ENCODE results near the gene ENGASE. TPM values are rescaled to one million over a fixed set of nuclear protein-coding genes. Genes with fewer than 3 reads are reported as not detected.
A peak's percentile ranks its signal among the peaks of the same experiment; 100 is the strongest.

ENGASE gene
- total and polyA plus RNA-seq, 7 donors, result 7.5 to 80.8 (median 26.7) TPM

- Histone ChIP-seq H3K36me3 (ENCODE audit: insufficient read depth in 1 of 2, low read depth in 1 of 2) (no peaks in the 10 kb centered on the region), H3K27ac (no peak overlapping the region), H3K27me3 (ENCODE audit: insufficient read depth in 3 of 3, low read length in 2 of 3) (peaks cover 0 to 16% (median 4%) of the 10 kb centered on the region in 3 donors), H3K4me1 (peaks cover 13% of the 10 kb centered on the region), H3K9me3 (no peaks in the 10 kb centered on the region), H3K4me3 (no peak overlapping the region)
- intact Hi-C loops (cut with DNase I), result no loop called here
- no peak for ATAC-seq
- no peak for DNase-seq
- WGBS, 3 donors, result 87 to 89% (median 88%) methylated on average over 11 to 12 of the region's 12 CpGs
- TF ChIP-seq CTCF (IDR thresholded peaks at IDR 0.05), result no peak
These were observed 36.5 kb downstream of the ENGASE start for GRCh38 chr17:79111097-79111496.

GRCh38 chr17:79112471-79112870 is 37.8 kb downstream of the ENGASE start:
- H3K4me1 ChIP-seq, result peaks cover 13% of the 10 kb centered on the region
- intact Hi-C loops (cut with DNase I), result no loop called here
- ATAC-seq (no peak), DNase-seq (no peak)
- H3K36me3 ChIP-seq (ENCODE audit: insufficient read depth in 1 of 2, low read depth in 1 of 2), result no peaks in the 10 kb centered on the region
- H3K4me3 ChIP-seq, result no peak overlapping the region
- peaks cover 0 to 16% (median 4%) of the 10 kb centered on the region in 3 donors for H3K27me3 ChIP-seq (ENCODE audit: insufficient read depth in 3 of 3, low read length in 2 of 3)
- no peaks in the 10 kb centered on the region for H3K9me3 ChIP-seq
- no peak for TF ChIP-seq CTCF (IDR thresholded peaks at IDR 0.05)
- H3K27ac ChIP-seq, result no peak overlapping the region
- 87 to 96% (median 87%) methylated on average over 11 of the region's 11 CpGs for WGBS, 3 donors

- no peaks in the 10 kb centered on the region for H3K36me3 ChIP-seq (ENCODE audit: insufficient read depth in 1 of 2, low read depth in 1 of 2)
- no peaks in the 10 kb centered on the region for H3K9me3 ChIP-seq
- no peak overlapping the region for H3K4me3 ChIP-seq
- no peak for TF ChIP-seq CTCF (IDR thresholded peaks at IDR 0.05)
- peaks cover 13% of the 10 kb centered on the region for H3K4me1 ChIP-seq
- H3K27me3 ChIP-seq (ENCODE audit: insufficient read depth in 3 of 3, low read length in 2 of 3), result peaks cover 0 to 12% (median 4%) of the 10 kb centered on the region in 3 donors
- 69 to 72% (median 71%) methylated on average over 17 of the region's 17 CpGs for WGBS, 3 donors
- H3K27ac ChIP-seq, result no peak overlapping the region
- DNase-seq (no peak), ATAC-seq (no peak)
- intact Hi-C loops (cut with DNase I), result no loop called here
These were observed 39.3 kb downstream of the ENGASE start for GRCh38 chr17:79113699-79114457.

GRCh38 chr17:79114458-79115301 is 40.1 kb downstream of the ENGASE start:
- no peaks in the 10 kb centered on the region for H3K9me3 ChIP-seq
- WGBS, 3 donors, result 8 to 16% (median 10%) methylated on average over 28 to 30 of the region's 30 CpGs
- no peaks in the 10 kb centered on the region for H3K36me3 ChIP-seq (ENCODE audit: insufficient read depth in 1 of 2, low read depth in 1 of 2)
- H3K27me3 ChIP-seq (ENCODE audit: insufficient read depth in 3 of 3, low read length in 2 of 3), result peaks cover 0 to 8% (median 4%) of the 10 kb centered on the region in 3 donors
- H3K4me3 ChIP-seq, result peak overlapping the region; percentile 11
- TF ChIP-seq CTCF (IDR thresholded peaks at IDR 0.05), result no peak
- intact Hi-C loops (cut with DNase I), result no loop called here
- peaks cover 13% of the 10 kb centered on the region for H3K4me1 ChIP-seq
- DNase-seq, result peak; percentile 44 to 68
- peak; percentile 55 to 84 (median 71) for ATAC-seq
- no peak overlapping the region for H3K27ac ChIP-seq

All from psoas muscle (tissue), 8 donors.